HL-60 (cell line): ENCODE data around the gene LITAFD.

ENCODE experiments used
- POLR2AphosphoS5 ChIP-seq: IDR thresholded peaks from 2 replicates; pipeline ENCODE4 v1.6.1; 2012; ENCODE audit warnings: low read depth
- TF ChIP-seq, protein P1 (sequence below): IDR thresholded peaks from one replicate; pipeline ENCODE4 v1.5.1; 2011; ENCODE audit warnings: low read length, control low read depth, inconsistent platforms; ENCODE audit not compliant: insufficient read depth

DNA sequence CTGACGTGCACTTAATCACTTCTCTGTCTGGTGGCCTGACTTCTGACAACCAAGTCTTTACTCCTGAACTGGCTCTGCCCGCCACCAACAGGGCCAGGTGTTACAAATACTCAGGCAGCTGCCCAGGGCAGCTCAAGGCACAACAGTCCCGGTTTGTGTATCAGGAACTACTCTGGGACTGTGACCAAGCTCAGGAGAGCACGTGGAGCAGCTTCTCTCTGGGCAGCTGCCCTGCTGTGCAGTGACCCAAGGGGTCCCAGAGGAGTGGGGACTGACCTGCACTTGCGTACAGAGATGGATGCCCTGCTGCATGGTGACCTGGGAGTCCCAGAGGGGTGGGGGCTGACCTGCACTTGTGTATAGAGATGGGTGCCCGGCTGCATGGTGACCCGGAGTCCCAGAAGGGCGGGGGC, 21.9 kb downstream of the LITAFD start:
- TF ChIP-seq, protein P1, sequence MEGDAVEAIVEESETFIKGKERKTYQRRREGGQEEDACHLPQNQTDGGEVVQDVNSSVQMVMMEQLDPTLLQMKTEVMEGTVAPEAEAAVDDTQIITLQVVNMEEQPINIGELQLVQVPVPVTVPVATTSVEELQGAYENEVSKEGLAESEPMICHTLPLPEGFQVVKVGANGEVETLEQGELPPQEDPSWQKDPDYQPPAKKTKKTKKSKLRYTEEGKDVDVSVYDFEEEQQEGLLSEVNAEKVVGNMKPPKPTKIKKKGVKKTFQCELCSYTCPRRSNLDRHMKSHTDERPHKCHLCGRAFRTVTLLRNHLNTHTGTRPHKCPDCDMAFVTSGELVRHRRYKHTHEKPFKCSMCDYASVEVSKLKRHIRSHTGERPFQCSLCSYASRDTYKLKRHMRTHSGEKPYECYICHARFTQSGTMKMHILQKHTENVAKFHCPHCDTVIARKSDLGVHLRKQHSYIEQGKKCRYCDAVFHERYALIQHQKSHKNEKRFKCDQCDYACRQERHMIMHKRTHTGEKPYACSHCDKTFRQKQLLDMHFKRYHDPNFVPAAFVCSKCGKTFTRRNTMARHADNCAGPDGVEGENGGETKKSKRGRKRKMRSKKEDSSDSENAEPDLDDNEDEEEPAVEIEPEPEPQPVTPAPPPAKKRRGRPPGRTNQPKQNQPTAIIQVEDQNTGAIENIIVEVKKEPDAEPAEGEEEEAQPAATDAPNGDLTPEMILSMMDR: no peak
- TF ChIP-seq POLR2AphosphoS5: no peak
